Fibroblast of skin of left biceps (primary cell): ENCODE data around the gene UPB1.
A peak's percentile ranks its signal among the peaks of the same experiment; 100 is the strongest.
"Not testable (repeated sequence)": the region's sequence is repeated elsewhere in the genome, so short reads cannot be mapped to it uniquely, and the experiment has no call there.

Experiments
- DNase-seq, 2 experiments: peaks; one replicate each; pipeline ENCODE4 v3.0.0-alpha.2; 2013; ENCODE audit warnings: low read depth in 2 of 2

The UPB1 gene

DNA sequence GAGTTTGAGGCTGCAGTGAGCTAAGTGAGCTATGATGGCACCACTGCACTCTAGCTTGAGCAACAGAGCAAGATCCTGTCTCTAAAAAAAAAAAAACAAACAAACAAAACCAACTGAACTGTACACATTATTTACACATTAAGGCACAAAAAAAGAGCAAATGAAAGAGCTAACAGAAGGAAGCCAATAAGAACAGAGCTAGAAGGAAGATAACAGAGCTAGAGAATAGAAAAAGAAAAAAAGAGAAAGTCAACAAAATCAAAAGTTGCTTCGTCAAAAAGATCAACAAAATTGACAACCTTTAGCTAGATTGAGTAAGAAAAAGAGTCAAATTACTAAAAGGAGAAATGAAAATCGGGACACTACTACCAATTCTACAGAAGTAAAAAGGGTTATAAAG lies 34.8 kb downstream of the UPB1 start:
- no peak for DNase-seq

DNA sequence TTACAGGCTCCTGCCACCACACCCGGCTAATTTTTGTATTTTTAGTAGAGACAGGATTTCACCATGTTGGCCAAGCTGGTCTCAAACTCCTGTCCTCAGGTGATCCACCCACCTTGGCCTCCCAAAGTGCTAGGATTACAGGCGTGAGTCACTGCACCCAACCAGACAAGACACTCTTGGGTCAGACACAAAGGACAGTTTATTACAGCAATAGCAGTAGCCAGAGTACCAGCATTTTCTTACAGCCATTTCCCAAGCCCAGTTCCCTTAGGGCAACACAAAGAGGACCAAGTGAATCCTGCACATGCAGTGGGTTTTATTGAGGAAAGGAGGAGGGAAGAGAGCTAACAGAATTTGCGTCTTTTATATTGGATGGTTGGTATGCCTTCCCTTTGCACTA lies 35.8 kb downstream of the UPB1 start:
- DNase-seq, result not testable (repeated sequence)

DNA sequence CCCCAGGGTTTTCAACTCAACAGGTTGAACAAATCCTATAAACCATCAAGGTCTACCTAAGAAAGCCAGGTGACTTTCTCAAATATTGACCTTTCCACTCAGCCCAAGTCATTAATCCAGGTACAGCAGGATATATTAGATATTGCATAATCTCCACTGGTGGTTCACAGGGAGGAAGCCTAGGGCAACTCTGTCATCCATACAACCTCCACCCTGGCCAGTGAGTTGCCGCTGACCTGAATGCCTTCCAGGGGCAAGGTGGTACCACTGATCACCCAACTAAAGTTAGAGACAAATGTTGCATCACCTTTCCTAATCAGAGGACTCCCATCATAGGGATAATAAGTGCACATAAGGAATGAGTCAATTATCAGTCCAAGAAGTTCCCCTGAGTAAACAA lies 36.9 kb downstream of the UPB1 start:
- no peak for DNase-seq

DNA sequence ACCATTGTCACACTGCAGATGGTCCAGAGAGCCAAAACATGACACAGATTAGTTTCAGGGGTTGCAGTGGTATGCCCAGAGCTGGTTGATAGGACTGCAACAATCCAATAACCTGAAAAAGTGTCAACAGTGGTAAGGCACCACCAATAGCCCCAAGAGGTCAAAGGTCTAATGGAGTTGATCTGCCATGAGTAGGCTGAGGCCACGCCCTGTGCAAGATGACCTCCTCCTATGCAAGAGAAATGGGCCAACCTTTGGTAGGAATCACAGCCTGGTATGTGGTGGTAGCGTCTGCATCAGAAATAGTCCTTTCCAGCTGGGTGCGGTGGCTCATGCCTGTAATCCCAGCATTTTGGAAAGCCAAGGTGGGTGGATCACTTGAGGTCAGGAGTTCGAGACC lies 40.2 kb downstream of the UPB1 start:
- DNase-seq, result no peak

DNA sequence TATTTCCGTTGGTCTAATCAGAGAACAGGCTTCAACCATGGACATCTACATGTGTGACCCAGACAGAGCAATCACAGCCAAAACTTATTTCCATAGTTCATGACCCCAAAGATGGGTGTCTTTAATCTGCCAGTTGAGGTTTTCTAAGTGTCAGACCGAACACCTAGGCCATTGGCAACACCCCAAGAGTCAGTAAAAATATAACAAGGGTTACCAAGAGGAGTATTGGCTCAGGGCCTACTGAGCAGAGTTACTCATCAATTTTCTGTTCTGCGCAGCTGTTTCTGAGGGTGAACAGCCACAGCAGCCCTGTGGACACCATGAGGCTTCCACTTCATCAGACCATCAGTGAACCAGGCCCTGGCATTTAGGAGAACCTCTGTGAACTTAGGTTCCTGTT lies 41.0 kb downstream of the UPB1 start:
- DNase-seq, result no peak

DNA sequence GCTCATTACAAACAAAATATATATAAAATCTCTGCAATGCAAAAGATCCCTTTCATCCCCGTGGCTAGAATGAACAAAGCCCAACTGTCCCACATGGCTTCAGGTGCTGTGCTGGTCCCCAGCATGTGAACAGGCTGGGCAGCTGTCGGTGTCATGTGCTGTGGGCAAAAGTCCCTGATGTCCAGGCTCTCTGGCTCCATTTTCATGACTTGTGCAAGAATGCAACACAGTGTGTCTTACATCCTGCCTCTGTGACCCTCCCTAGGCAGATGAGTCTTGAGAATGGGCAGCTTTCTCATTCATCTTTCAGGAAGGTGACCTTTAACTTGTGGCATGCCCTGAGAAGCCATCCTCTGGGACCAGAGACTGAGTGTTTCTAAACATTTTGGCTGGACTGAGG lies 45.3 kb downstream of the UPB1 start:
- DNase-seq, result no peak

DNA sequence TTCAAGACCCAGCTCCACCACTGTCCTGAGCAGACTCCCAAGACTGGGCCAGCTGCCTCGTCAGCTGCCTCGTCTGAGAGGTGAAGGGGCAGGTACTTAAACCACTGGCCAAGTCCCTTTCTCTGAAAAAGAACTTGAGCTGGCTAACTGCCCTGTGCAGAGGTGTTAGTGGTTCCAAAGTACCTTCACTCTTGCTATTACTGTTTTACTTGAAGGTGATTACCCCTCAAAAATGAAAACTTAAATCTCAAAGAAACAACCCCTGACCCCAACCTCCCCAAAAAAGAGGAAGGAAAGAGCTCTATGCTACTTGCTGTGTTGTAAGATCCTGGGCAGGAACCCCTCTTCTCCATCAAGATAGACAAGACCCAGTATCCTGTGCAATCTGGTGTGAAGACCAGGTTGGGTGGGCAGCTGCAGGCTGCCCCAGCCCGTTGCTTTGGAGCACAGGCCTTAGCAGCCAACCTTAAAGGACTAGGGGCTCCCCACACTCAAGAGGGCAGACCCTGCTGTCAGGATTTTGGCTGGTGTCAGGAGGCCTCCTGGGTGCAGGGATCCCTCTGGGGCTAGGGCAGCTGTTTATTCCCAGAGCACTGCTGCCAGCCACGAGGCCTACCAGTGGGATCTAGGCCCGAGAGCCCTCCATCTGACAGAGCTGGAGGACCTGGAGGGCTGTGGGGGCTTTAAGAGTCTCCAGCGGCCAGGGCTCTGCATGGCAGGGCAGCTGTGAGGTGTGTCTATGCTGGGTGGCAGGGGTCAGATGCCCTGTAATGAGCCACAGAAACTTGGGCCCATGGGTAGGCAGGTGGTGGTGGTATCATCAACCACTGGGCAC lies 46.8 kb downstream of the UPB1 start:
- DNase-seq, result no peak

DNA sequence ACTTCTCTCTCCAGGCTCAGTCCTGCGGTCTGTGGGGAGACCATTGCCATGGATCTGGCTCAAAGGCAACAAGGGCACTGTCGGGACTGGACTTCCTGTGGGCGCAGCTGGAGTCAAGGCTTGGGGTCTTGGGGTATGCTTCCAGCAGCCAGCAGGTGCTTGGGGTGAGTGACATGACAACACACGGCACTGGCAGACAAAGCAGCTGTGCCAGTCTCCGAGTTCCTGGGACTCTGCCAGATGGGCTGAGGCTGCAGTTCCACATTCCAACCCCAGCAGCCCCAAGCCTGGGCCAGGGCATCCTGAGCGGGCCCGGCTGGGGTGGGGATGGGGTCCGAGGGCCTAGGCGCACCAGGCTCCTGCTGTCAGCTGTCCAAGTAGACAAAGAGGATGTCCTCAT lies 47.5 kb downstream of the UPB1 start:
- DNase-seq, result no peak

DNA sequence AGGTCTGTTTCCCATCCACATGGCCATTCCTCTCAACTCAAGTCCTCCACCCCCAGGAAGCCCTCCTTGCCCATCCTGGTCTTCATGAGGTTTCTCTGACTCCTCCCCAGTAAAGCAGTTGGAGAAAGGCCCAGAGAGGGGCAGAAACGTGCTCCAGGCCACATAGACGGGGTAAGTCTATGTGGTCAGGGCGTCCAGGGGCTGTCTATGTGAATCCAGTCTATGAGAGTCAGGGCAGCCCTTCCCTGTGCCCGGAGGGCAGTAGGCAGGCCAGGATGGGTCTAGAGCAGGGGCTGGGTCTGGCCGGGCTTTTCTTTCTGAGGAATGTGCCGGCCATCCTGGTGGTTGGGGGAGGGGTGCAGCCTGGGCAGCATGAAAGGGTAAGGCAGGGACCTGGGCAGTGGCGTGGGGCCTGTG lies 48.1 kb downstream of the UPB1 start:
- DNase-seq, result no peak

DNA sequence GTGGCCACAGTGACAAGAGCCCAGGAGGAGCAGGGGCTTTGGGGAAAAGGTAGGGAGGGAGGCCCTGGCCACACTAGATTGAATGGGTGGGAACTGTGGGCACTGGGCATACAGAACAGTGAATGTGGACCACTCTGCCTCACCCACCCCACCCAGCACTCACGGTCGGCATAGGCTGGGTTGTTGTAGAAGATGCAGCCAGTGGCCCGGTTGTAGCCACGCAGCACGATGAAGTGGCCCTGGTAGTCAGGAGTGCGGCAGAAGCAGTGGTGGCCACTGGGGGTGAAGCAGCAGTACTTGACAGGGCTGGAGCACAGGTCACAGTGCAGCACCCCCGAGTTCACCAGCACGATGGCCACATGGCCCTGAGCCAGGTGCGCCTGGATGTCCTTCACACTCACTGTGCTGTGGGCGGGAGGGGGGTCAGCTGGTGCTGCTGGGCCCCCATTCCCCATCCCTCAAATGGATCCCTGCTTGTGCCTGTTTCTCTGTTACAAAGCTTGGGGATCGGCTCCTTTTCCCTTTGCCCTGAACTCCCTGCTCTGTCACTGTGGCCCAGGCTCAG lies 48.6 kb downstream of the UPB1 start:
- no peak for DNase-seq

DNA sequence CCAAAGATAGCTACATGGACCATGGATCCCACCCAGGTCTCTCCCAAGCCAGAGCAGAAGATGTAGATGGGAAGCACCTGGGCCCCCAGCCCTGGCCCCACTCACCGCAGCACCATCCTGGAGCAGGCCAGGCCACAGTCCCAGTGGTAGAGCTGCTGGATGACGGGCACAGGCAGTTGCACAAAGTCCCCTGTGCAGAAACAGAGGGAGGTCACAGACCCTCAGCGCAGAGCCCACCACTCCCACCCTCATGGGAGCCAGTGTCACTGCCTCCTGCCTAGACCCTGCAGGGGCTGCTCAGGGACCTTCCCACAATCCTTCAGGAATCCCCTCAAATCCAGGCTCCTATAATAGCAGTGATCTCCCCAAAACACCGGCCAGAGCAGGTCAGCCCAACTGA lies 53.7 kb downstream of the UPB1 start:
- DNase-seq, result no peak

DNA sequence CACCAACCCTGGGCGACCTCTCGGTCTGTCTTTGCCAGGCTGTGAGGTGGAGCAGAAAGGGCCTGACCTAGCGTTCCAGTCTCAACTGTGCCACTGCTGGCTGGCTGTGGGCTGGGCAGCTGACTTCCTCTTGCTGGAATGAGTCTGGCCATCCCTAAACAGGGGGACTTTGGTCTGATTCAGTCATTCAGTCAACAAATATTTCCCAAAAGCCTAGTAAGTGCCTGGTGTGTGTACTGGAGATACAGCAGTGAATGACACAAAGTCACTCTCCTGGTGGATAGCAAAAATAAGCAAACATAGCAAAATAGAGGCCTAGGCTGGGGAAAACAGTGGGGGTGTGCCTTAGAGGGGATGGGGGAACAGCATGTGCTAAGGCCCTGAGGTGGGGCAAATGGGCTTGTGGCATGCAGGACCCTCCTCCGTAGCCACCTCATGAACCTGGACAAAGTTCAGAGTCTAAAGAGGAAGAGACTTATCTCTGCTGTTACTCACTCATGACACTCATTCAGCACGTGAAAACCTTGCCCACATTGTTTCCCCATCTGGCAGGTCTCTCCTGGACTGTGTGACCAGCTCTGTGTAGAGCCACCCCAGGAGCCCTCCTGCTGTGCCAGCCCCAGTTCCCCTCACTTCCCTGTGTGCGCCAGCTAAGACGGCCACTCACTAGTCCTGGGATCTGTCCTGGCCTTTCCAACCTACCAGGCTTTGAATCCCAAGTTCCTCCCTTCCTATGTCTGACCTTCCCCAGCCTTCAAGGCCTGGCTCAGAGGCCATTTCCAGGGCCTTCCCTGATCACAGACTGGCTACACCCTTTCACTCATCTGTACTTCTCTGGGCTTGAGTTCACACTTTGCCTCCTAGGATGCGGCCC lies 55.1 kb downstream of the UPB1 start:
- DNase-seq, result no peak

DNA sequence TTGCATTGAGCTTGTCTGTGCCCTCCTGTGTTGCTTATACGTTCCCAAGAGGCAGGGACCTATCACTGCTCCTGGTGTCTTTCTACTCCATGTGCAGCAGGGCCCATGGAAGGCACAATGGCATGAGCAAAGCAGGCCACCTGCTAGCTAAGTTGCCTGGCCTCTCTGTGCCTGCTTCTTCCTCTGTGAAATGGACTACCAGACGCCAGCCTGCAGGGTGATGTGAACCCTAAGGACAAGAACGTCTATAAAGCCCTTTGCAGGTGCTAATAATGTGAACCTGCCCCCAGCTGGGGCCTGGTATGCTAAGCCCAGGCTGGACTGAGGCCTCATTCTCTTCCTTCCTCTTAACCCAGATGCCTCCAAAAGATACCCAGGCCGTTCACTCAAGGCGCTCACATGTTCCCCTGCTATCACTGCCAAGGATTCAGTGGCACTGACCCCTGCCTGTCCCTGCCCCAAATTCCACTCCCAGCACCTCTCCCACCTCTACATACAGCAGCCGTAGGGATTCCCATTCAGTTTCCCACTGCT lies 55.8 kb downstream of the UPB1 start:
- DNase-seq, result no peak

DNA sequence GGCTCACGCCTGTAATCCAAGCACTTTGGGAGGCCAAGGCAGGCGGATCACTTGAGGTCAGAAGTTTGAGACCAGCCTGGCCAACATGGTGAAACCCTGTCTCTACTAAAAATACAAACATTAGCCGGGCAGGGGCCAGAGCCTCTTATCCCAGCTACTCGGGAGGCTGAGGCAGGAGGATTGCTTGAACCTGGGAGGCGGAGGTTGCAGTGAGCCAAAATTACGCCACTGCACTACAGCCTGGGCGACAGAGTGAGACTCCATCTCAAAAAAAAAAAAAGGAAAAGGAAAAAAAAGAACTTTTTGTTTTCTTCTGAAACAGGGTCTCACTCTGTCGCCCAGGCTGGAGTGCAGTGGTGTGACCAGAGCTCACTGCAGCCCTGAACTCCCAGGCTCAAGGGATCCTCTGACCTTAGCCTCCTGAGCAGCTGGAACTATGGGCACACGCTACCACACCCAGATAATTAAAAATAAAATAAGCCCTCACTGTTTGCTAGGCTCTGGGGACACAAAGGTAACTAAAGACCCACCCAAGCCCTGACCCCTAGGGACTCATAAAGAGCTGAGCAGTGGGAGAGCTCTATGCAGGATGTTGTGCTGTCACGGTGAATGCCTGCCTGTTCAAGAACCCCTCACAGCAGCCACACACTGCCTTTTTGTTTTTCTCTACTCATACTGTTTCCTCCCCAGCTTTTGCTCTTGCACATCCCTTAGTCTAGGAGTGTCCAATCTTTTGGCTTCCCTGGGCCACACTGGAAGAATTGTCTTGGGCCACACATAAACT lies 57.6 kb downstream of the UPB1 start:
- not testable (repeated sequence) for DNase-seq

DNA sequence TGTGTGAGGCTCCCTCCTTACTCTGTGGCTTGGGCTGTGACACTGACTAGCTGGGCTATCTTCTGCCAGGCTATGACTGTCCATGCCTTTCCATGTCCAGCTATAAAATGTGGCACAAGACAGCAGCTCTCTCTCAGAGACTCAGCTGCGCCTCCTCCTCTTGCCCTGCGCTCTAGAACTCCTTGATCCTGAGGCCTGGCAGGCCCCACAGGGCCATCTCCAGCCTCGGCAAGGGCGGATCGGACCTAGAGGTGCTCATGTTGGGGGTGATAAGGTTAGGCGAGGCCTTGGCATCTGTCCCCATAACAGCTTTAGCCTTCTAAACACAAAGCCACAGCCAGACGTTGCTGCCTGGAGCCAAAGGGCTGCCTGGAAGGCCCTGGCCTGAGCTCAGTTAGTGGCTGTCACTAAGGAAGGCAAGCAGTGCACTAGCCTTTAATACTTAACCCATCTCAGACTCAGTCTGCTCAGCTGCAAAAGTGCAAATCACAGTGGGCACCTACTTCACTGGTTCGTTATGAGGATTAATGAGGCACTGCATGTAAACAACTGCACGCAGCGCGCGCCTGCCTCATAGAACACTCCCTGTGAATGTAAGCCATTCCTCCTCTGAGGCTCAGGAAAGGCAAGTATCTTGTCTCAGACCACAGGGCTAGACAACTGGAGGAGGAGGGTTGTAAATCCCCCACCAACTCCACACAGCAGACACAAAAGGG lies 58.6 kb downstream of the UPB1 start:
- no peak for DNase-seq

DNA sequence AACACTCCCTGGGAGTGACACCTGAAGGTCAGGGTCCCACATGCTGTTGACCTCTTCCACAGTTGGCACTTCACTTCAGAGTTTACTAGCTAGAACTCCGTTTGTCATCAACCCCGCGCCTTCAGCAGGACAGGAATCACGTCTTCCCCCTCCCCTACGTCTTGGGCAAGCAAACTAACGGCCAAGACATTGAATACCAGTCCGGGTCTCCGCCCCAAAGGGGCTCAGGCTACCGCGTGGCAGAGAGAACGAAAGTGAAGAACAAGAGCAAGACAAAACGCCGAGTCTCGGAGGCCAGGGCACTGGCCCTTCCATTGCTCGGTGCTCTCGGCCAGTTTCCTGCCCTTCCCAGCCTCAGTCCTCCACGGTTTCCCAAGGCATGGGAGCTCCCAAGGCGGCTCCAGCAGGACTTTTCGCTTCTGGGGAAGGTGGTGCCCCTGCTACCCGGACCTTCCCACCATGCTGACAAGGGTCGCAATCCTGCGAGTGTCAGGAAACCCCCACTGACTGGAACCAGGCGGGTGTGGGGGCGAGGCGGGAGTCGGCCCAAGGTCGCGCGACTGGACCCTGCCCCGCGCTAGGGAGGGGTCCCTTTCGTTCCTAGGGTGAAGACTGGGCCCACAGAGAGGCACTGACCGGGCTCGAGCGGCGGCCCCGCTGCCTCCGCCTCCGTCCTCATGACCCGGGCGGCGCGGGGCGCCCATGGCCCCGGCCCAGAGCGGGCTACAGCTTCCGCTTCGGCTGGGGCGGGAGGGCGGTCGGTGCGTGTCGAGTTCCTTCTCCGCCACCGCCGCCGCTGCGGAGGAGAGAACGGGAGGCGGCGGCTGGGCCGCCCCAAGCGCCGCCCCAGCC lies 59.4 kb downstream of the UPB1 start, which contains the start of gene GUCD1:
TSS of gene GUCD1 (minus strand) at position 826 of the 852 bp plus-strand sequence. CDS start at position 679, 147 bp downstream.
- no peak for DNase-seq

DNA sequence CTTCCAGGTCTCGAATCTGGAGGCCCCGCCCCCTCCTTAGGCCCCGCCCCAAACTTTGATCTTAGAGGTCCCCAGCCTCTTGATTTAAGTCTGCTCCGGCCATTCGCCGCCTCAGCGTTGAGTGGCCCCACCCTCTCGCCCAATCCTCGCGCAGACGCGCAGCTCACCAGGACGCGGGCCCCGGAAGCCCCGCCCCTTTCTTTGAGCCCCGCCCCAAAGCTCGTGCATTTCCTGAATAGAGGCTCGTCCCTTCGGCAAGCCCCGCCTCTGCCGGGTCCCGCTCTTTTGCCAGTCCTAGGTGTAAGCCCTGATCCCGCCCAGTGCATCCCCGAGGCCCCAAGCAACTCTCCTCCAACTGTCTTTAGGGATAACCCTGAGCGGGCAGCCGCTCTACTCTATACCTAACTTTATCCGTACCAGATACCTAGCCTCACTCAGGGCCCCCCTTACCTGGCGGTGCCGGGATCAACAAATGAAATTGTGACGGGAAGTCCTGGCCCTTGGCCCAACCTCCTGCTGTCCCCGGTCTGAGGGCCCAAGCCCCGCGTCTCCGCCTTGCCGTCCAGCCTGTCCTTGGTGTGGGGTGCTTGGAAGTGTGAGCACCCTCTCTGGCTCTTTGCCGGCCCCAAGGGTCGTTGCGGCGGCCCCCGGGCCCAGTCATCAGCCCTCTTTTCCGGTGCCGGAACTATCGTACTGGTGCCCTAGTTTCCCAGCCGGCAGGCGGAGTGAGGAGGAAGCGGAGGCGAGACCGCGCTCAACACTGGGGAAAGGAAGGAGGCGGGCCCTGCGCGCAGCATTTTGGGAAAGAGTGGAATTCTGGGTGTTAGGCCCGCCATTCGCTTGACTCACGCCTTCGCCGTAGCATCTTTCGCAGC lies 60.3 kb downstream of the UPB1 start, which contains the start of gene SNRPD3:
TSS of gene SNRPD3 (plus strand) at position 835 of the 875 bp plus-strand sequence. CDS start 1,676 bp downstream, outside the sequence.
- DNase-seq, result peak; percentile 97

DNA sequence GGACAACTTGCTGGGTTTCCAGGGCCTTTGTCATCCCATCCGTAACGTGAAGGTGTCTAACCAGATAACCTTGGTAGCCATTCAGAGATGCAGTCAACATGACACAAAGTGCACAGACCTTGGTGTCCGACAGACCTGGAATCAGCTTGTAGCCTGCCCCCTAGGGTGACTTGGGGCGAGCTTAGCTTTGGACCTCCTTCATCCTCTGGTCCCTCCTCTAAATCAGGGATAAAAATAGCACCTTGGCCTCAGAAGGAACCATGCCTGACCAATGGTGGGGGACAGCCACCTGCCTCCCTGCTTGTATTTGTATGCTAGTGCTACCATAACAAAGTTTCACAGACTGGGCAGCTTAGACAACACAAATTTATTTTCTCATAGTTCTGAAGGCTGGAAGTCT lies 64.3 kb downstream of the UPB1 start:
- DNase-seq, result no peak

DNA sequence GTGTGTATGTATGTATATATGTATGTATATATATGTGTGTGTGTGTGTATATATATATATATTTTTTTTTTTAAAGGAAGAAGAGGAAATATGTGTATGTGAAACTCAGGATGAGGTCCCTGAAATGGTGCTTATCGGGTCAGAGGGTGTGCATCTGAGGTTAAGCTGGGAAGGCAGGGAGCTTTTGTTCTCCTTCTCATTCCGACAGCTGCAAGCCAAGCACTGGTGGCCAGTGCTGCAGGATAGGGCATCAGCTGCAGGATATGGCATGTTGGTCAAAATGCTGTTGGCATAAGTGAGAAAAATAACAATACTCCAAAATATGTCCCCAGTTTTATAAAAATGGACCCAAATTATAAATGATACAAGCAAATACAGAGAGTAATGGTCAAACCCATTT lies 68.1 kb downstream of the UPB1 start:
- no peak for DNase-seq
